GM12878 (cell line): ENCODE measurements around the gene ANKRD37. TPM values are rescaled to one million over a fixed set of nuclear protein-coding genes. Genes with fewer than 3 reads are reported as not detected.

Source experiments
- ATAC-seq: fragments of 200-7000 bp; cut with Tn5 transposase; 3 replicates; pipeline ENCODE4 v1.9.1; 2020; ENCODE audit warnings: mild to moderate bottlenecking, moderate library complexity
- BruUV-seq: library from RNA; stranded (reverse); fragments of 400-500 nt; replicated peaks from 2 replicates; lab custom pipeline; 2021; lab: Mats Ljungman, UMichigan
- CTCF ChIA-PET: fragments of 300-600 bp; sonication (Branson Sonifier 250); formaldehyde crosslinking; extraction: SDS; loops from one replicate; lab custom pipeline; 2021; ENCODE audit warnings: inconsistent platforms; lab: Yijun Ruan, JAX
- POLR2A ChIA-PET: fragments of 350-600 bp; formaldehyde crosslinking; extraction: SDS; loops from one replicate; lab custom pipeline; 2021; ENCODE audit warnings: inconsistent platforms; lab: Charles Lee
- RAD21 ChIA-PET: fragments of 300-600 bp; sonication (Branson Sonifier 250); formaldehyde crosslinking; loops from one replicate; lab custom pipeline; 2023; ENCODE audit warnings: antibody characterized with exemption; ENCODE audit not compliant: unreplicated experiment; lab: Charles Lee
- SMC1A ChIA-PET: fragments of 300-600 bp; sonication (Branson Sonifier 250); formaldehyde crosslinking; loops from one replicate; lab custom pipeline; 2023; ENCODE audit not compliant: unreplicated experiment, uncharacterized antibody; lab: Charles Lee
- DNase-seq: peaks from one replicate; pipeline ENCODE4 v3.0.0-alpha.2; 2011; ENCODE audit warnings: low read depth, low spot score
- FAIRE-seq: peaks from 3 replicates; lab custom pipeline; 2011; peaks lifted over from hg19 to GRCh38; lab: Jason Lieb, UNC
- H2AFZ ChIP-seq: 2 replicates; pipeline ENCODE4 v1.6.0; 2011; ENCODE audit warnings: low read depth, low read length, control low read depth; ENCODE audit not compliant: control insufficient read depth
- H3K27ac ChIP-seq: 2 replicates; pipeline ENCODE4 v1.5.1; 2011; ENCODE audit warnings: control low read depth; ENCODE audit not compliant: control insufficient read depth, insufficient read depth
- H3K27me3 ChIP-seq, 2 experiments: replicated peaks in 1 of 2; 2 replicates each; pipeline versions ENCODE4 v1.6.0 to v1.6.1; 2011; ENCODE audit warnings: low read length in 1 of 2; ENCODE audit not compliant: control insufficient read depth in 2 of 2, insufficient read depth in 2 of 2
- H3K36me3 ChIP-seq, 2 experiments: 2 replicates each; pipeline ENCODE4 v1.5.1; 2011; ENCODE audit warnings: low read length in 1 of 2; ENCODE audit not compliant: control insufficient read depth in 2 of 2, insufficient read depth in 2 of 2
- H3K4me1 ChIP-seq: 2 replicates; pipeline ENCODE4 v1.6.1; 2011; ENCODE audit warnings: mild to moderate bottlenecking, low read length, moderate library complexity, mixed read lengths; ENCODE audit not compliant: control insufficient read depth, insufficient read depth
- H3K4me2 ChIP-seq: 2 replicates; pipeline ENCODE4 v1.6.0; 2011; ENCODE audit warnings: control low read depth; ENCODE audit not compliant: control insufficient read depth, insufficient read depth
- H3K4me3 ChIP-seq: fragments of 200-600 bp; sonication (generic); 2 replicates; pipeline ENCODE4 v1.5.1; 2016
- H3K79me2 ChIP-seq: 2 replicates; pipeline ENCODE4 v1.6.0; 2011; ENCODE audit warnings: low read length; ENCODE audit not compliant: control insufficient read depth, insufficient read depth
- H3K9ac ChIP-seq: 2 replicates; pipeline ENCODE4 v1.8.0; 2011; ENCODE audit warnings: low read length, control low read depth, mixed read lengths; ENCODE audit not compliant: control insufficient read depth, insufficient read depth
- H3K9me3 ChIP-seq: replicated peaks from 3 replicates; pipeline ENCODE4 v1.5.1; 2011; ENCODE audit warnings: mild to moderate bottlenecking, low read length; ENCODE audit not compliant: control insufficient read depth, insufficient read depth
- H4K20me1 ChIP-seq: 2 replicates; pipeline ENCODE4 v1.6.0; 2011; ENCODE audit not compliant: control insufficient read depth, insufficient read depth
- BACH1 ChIP-seq: fragments of 450-650 bp; IDR thresholded peaks from 2 replicates; pipeline ENCODE4 v1.6.1; 2017; ENCODE audit warnings: mild to moderate bottlenecking, borderline replicate concordance
- CBX3 ChIP-seq: fragments of 200-600 bp; sonication (generic); IDR thresholded peaks from 2 replicates; pipeline ENCODE4 v1.6.1; 2016; ENCODE audit warnings: low read depth, borderline replicate concordance
- CEBPB ChIP-seq, 2 experiments: fragments of 150-350 bp in 1 of 2; IDR thresholded peaks; 2 replicates each; pipeline ENCODE4 v1.6.1; 2012 to 2014; ENCODE audit warnings: low read depth in 2 of 2, low read length in 2 of 2, borderline replicate concordance in 1 of 2, inconsistent platforms in 1 of 2
- CREB1 ChIP-seq: IDR thresholded peaks from 2 replicates; pipeline ENCODE4 v1.6.1; 2012; ENCODE audit warnings: low read depth, mild to moderate bottlenecking, inconsistent platforms
- CREM ChIP-seq: IDR thresholded peaks from 2 replicates; pipeline ENCODE4 v1.6.1; 2014; ENCODE audit warnings: antibody characterized with exemption, low read depth
- DPF2 ChIP-seq: fragments of 450-650 bp; IDR thresholded peaks from 2 replicates; pipeline ENCODE4 v1.6.1; 2017; ENCODE audit warnings: mild to moderate bottlenecking
- FOS ChIP-seq: IDR thresholded peaks from 3 replicates; pipeline ENCODE4 v1.6.1; 2011; ENCODE audit warnings: borderline replicate concordance; ENCODE audit not compliant: insufficient read length; ENCODE audit errors: extremely low read depth
- FOXM1 ChIP-seq: IDR thresholded peaks from 2 replicates; pipeline ENCODE4 v1.6.1; 2012; ENCODE audit warnings: low read depth, mild to moderate bottlenecking, inconsistent platforms, low read length, moderate library complexity
- HDAC6 ChIP-seq: fragments of 200-600 bp; sonication (generic); IDR thresholded peaks from one replicate; pipeline ENCODE4 v1.8.0; 2017; ENCODE audit warnings: antibody characterized with exemption; ENCODE audit not compliant: unreplicated experiment
- IKZF2 ChIP-seq, 2 experiments: fragments of 450-650 bp; IDR thresholded peaks; 2 replicates each; pipeline ENCODE4 v1.6.1; 2017; ENCODE audit warnings: mild to moderate bottlenecking in 2 of 2, moderate library complexity in 2 of 2
- IRF4 ChIP-seq: IDR thresholded peaks from 2 replicates; pipeline ENCODE4 v1.6.1; 2011; ENCODE audit warnings: low read depth, low read length
- JUNB ChIP-seq: IDR thresholded peaks from 2 replicates; pipeline ENCODE4 v1.6.1; 2016; ENCODE audit warnings: antibody characterized with exemption, mild to moderate bottlenecking
- NFIC ChIP-seq: IDR thresholded peaks from 2 replicates; pipeline ENCODE4 v1.6.1; 2012; ENCODE audit warnings: low read depth, mild to moderate bottlenecking, inconsistent platforms, low read length, moderate library complexity
- RBBP5 ChIP-seq: fragments of 200-600 bp; sonication (generic); conservative IDR thresholded peaks from 2 replicates; pipeline ENCODE4 v1.6.1; 2016
- RUNX3 ChIP-seq: IDR thresholded peaks from 2 replicates; pipeline ENCODE4 v1.6.1; 2012; ENCODE audit warnings: low read length, inconsistent platforms
- SIX5 ChIP-seq: IDR thresholded peaks from 2 replicates; pipeline ENCODE4 v1.6.1; 2011; ENCODE audit warnings: mild to moderate bottlenecking, low read depth, low read length, moderate library complexity; ENCODE audit not compliant: severe bottlenecking
- SPI1 ChIP-seq: IDR thresholded peaks from 2 replicates; pipeline ENCODE4 v1.6.1; 2011; ENCODE audit warnings: low read depth, mild to moderate bottlenecking, low read length, moderate library complexity, borderline replicate concordance; ENCODE audit not compliant: insufficient read depth
- TCF7 ChIP-seq: IDR thresholded peaks from 2 replicates; pipeline ENCODE4 v1.6.1; 2014; ENCODE audit warnings: antibody characterized with exemption, borderline replicate concordance
- ZBED1 ChIP-seq: IDR thresholded peaks from 2 replicates; pipeline ENCODE4 v1.6.1; 2016; ENCODE audit warnings: borderline replicate concordance
- in situ Hi-C: fragments of 300-500 bp; cut with MboI; formaldehyde crosslinking; loops from 9 replicates; pipeline ENCODE4 v1.14.3; 2018; ENCODE audit warnings: mixed read lengths
- intact Hi-C: fragments of 100-400 bp; cut with micrococcal nuclease; formaldehyde crosslinking; loops from one replicate; pipeline ENCODE4 v1.14.2; 2022; ENCODE audit not compliant: unreplicated experiment
- polyA plus RNA-seq, 11 experiments: library from polyadenylated mRNA; depleted of rRNA in 4 of 11; unstranded in 6 of 11; stranded (reverse) in 5 of 11; fragments of >200 nt; fragmentation: Nextera tagmentation in 4 of 11; fragmentation: Illumina TruSeq in 1 of 11; extraction: Ambion mirVana in 4 of 11; extraction: Trizol in 1 of 11; gene quantifications; 1 replicate in 1 of 11; 2 replicates in 10 of 11; pipeline versions ENCODE4 v1.2.1 to v1.2.3, GENCODE V29; 2011 to 2016; ENCODE audit warnings: inconsistent platforms in 2 of 11, missing spikeins in 2 of 11, low read depth in 1 of 11
- total RNA-seq, 4 experiments: library from RNA; depleted of rRNA in 3 of 4; stranded (reverse); fragments of >200 nt in 3 of 4; fragmentation: Illumina TruSeq in 1 of 4; extraction: Trizol in 1 of 4; gene quantifications; 2 replicates each; pipeline versions ENCODE4 v1.2.1 to v1.2.3, GENCODE V29; 2013 to 2021
- TF ChIP-seq, protein P1 (sequence below): IDR thresholded peaks from 2 replicates; pipeline ENCODE4 v1.6.1; 2011; ENCODE audit warnings: low read depth, mild to moderate bottlenecking, low read length, moderate library complexity, borderline replicate concordance; ENCODE audit errors: extremely low read depth

The ANKRD37 gene
- total and polyA plus RNA-seq, 10 of the 15 experiments (the other 5 are each of a cell fraction or from before 2014, with no cell fraction given), result 10.6 to 67.9 (median 24.2) TPM

GRCh38 chr4:185435466-185435865 lies 38.8 kb downstream of the ANKRD37 start:
- no peaks in the 10 kb centered on the region for H3K27me3 ChIP-seq
- no peaks in the 10 kb centered on the region for H3K36me3 ChIP-seq
- no peak overlapping the region for H3K4me3 ChIP-seq
- SMC1A ChIA-PET, result interaction anchor here (1.1 to 2.0 kb wide), 2 partner anchors 10 to 13 kb away, joined by 4 to 5 read pairs; partner anchors contain the start of gene UFSP2
- FAIRE-seq (no peak), ATAC-seq (no peak), DNase-seq (no peak)
- H3K4me1 ChIP-seq, result no peaks in the 10 kb centered on the region
- CTCF ChIA-PET, result no interaction called here
- TF ChIP-seq BACH1, result no peak
- TF ChIP-seq HDAC6, result no peak
- no peaks in the 10 kb centered on the region for H3K79me2 ChIP-seq
- no TSS peak for BruUV-seq
- in situ Hi-C loops (no loop called here), intact Hi-C loops (no loop called here)
- RAD21 ChIA-PET, result no interaction called here
- H4K20me1 ChIP-seq, result no peaks in the 10 kb centered on the region
- no peak overlapping the region for H3K27ac ChIP-seq
- POLR2A ChIA-PET, result no interaction called here
- no peaks in the 10 kb centered on the region for H3K9me3 ChIP-seq
- H3K4me2 ChIP-seq, result no peak overlapping the region
- no peak overlapping the region for H3K9ac ChIP-seq
- no peak overlapping the region for H2AFZ ChIP-seq

- ATAC-seq, result peak; percentile 70
- Histone ChIP-seq H3K9me3 (no peaks in the 10 kb centered on the region), H4K20me1 (no peaks in the 10 kb centered on the region), H3K9ac (no peak overlapping the region), H3K4me3 (no peak overlapping the region), H3K36me3 (no peaks in the 10 kb centered on the region), H3K27ac (no peak overlapping the region), H3K4me1 (no peaks in the 10 kb centered on the region), H3K27me3 (no peaks in the 10 kb centered on the region), H3K79me2 (no peaks in the 10 kb centered on the region), H3K4me2 (no peak overlapping the region), H2AFZ (no peak overlapping the region)
- CTCF ChIA-PET, result no interaction called here
- BruUV-seq, result no TSS peak
- DNase-seq, result no peak
- RAD21 ChIA-PET, result no interaction called here
- in situ Hi-C loops (no loop called here), intact Hi-C loops (no loop called here)
- SMC1A ChIA-PET, result interaction anchor here (0.7 to 1.1 kb wide), 2 partner anchors 12 to 25 kb away, joined by 3 read pairs; partner anchors contain the start of gene UFSP2
- no peak for FAIRE-seq
- POLR2A ChIA-PET, result interaction anchor here (0.6 kb wide), 1 partner anchor 14 kb away, joined by 5 read pairs; no protein-coding TSS in a partner anchor
- TF ChIP-seq CEBPB (IDR thresholded peaks at IDR 0.05; ENCODE audit: borderline replicate concordance in 1 of 2, low read depth in 2 of 2, low read length in 2 of 2) (no peak), NFIC (peak; percentile 75; the same call in 1 of the 2 replicates), FOXM1 (no peak; the same call in 1 of the 2 replicates), CBX3 (no peak), FOS (no peak), IKZF2 (IDR thresholded peaks at IDR 0.05) (0 out of 4 replicates have a peak, but pooled peaks of 1 of the 2 experiments have one; percentile 17), ZBED1 (no peak), SPI1 (no peak), IRF4 (peak; percentile 84; the same call in 1 of the 2 replicates), RUNX3 (peak; percentile 85), JUNB (peak; percentile 98), DPF2 (no peak), TCF7 (peak; percentile 96), RBBP5 (no peak), SIX5 (no peak), CREM (peak; percentile 42; the same call in 1 of the 2 replicates), CREB1 (peak; percentile 39; the same call in 1 of the 2 replicates)
- TF ChIP-seq, protein P1, sequence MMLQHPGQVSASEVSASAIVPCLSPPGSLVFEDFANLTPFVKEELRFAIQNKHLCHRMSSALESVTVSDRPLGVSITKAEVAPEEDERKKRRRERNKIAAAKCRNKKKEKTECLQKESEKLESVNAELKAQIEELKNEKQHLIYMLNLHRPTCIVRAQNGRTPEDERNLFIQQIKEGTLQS, result no peak
Observed at GRCh38 chr4:185437809-185438208, 41.2 kb downstream of the ANKRD37 start.
